GM11168 (cell line): ENCODE results near the gene CCDC183.
"Not testable (repeated sequence)": the region's sequence is repeated elsewhere in the genome, so short reads cannot be mapped to it uniquely, and the experiment has no call there.

Experiments
- in situ Hi-C: fragments of 300-500 bp; cut with MboI; formaldehyde crosslinking; loops from one replicate; pipeline ENCODE4 v1.12.0; 2022; ENCODE audit warnings: low sequenced_read_pairs; ENCODE audit not compliant: unreplicated experiment

Gene CCDC183

GRCh38 chr9:136821826-136822544 is 25.8 kb downstream of the CCDC183 start:
- in situ Hi-C loops = no loop called here

DNA sequence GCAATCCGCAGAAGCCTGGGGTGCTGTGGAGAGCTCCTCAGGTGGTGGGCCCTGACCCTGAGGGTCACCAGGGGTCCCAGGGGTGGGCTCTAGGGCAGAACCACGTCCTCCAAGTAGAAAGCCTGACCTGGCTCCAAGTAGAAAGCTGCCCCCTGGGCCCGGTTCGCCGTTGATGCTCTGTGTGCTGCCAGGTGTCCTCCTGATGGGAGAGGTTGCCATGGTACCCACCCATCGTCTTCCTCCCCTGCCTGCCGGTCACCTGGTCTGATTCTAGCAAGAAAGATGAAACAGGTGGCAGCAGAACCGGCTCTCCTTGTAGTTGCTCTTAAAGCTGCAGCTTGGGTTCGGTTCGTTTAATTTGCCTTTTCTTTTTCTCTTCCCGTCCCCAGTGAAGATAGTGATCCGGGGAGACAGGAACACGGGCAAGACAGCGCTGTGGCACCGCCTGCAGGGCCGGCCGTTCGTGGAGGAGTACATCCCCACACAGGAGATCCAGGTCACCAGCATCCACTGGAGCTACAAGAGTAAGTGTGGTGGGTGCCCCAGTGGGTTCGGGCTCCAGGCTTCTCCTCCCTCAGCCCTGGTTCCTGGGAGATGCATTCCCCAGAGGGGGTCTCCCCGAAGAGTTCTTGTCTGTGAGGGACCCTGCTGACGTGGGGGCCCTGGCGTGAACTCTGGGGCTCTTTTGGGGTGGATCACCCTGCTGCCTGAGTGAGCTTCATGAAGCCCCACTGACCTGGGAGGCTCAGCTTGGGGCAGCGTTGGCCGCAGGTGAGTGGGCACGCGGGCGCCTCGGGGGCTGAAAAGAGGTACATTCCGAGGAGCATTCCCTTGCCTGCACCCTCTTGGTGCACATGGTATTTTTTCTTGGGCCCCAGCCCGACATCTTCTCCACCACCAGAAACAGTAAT is 27.3 kb downstream of the CCDC183 start:
- in situ Hi-C loops = no loop called here

GRCh38 chr9:136824496-136825225 is 28.5 kb downstream of the CCDC183 start:
- in situ Hi-C loops = no loop called here

DNA sequence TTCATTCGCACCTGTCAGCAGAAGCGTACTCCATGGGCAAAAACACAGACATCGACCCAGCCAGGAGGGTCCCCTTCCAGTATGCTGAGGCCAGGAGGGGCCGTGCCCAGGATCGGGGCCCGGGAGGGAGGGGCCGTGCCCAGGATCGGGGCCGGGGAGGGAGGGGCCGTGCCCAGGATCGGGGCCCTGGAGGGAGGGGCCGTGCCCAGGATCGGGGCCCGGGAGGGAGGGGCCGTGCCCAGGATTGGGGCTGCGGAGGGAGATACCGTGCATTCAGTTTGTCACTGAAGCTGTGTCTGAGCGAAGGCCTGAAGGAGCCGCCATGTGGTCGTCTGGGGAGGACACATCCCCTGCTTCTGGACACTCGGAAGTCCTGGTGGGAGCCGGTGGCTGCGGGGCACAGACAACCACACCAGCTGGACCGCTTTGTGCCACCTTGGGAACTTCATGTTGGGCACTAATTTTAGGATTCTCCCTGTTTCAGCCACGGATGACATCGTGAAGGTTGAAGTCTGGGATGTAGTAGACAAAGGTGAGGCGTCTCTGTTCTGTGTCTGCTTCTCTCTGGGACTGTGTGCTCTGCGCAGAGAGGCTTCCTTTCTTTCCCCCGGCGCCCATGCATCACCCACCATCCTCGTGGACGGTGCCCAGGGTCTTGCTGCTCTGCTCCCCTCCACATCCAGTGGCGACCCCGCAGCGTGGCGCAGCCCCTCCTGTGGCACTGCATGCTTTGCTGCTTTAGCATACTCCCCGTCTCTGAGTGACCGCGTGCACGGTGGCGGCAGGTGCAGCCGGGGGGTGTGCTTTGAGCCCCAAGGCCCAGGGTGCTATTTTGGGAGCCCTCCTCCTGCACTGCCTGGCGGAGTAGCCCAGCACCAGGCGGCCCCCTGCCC is 29.4 kb downstream of the CCDC183 start:
- in situ Hi-C loops = no loop called here

DNA sequence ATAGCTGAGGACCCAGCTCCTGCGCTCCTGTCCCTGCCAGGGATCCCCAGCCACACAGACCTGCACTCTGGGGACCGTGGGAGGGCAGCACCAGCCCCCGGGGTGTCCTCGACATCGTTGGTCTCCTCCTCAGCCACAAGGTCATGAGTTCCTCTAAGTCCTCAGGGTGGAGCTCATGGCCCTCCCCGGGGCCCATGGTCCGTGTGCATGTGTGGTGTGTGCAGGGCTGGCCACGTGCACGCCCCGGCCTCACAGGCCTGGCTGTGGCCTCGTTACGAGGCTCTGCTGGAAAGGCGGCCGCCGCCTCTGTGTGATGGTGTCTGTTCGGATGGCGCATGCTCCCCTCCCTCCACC is 30.0 kb downstream of the CCDC183 start:
- in situ Hi-C loops = no loop called here

DNA sequence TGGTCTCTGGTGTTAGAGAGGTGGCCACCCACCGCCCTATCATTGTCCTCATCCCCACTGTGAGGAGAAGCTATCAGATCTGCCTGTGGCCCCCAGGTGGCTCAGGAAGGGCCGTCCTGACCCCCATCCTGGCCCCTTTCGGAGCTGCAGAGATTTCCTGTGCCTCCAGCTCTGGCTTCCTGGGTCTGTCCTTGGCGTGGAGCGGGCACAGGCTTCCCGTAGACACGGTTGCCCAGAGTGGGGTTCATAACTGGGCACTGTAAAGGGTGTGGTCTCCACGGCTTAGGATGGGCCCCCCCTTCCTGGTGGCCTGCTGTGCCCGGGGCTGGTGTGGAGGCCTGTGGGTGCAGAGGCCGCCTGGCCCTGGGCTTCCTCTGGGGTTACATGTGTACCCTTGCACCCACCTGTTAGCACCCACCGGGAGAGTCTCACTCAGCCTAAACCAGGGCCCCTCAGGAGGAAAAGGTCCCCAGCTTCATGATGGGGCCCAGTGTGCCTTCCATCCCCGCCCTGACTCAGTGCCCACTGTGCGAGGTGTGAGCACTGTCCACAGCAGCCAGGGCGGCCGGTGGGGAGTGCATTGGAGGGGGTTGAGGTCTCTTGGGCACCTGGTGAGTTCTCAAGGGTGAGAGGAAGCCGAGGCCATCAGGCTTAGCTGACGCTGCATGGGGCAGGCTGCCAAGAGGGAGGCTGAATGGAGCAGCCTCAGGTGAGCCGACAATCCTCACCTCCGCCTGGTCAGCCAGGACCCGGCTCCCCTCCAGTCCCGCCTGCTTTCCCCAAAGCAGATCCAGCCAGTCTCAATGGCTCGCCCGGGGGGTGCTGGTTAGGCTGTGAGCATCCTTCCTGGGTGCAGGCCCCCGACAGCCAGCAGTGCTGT is 30.8 kb downstream of the CCDC183 start:
- in situ Hi-C loops = no loop called here

DNA sequence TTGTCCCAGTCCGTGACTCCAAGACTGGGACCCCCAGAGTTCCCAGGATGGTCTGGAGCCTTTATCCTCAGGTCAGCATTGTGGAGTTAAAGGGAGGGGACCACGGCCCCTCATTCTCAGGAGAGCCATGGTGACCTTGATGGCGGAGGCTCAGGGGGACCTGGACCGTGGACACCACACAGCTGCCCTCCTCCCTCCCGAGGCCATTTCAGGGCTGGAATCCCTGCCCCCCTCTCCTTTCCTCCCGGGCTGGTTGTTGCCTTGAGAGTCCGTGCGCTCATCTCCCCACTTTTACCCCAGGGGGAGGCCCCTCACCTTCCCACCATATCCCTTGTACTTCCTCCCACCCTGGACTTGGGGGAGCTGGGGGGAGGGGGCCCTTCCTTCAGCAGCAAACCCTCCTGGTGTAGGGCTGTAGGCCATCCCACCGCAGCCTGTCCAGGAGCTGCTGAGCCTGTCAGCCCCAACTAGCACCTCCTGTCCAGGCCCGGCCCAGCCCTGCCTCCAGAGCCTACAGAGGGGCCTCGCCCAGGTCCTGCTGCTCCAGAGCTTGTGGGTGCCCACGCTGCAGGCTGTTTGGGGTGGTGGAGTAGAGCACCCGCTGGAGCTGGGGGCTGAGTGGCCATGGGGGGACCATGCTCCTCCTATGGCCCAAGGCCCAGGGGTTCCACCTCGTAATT is 31.8 kb downstream of the CCDC183 start:
- in situ Hi-C loops = no loop called here

DNA sequence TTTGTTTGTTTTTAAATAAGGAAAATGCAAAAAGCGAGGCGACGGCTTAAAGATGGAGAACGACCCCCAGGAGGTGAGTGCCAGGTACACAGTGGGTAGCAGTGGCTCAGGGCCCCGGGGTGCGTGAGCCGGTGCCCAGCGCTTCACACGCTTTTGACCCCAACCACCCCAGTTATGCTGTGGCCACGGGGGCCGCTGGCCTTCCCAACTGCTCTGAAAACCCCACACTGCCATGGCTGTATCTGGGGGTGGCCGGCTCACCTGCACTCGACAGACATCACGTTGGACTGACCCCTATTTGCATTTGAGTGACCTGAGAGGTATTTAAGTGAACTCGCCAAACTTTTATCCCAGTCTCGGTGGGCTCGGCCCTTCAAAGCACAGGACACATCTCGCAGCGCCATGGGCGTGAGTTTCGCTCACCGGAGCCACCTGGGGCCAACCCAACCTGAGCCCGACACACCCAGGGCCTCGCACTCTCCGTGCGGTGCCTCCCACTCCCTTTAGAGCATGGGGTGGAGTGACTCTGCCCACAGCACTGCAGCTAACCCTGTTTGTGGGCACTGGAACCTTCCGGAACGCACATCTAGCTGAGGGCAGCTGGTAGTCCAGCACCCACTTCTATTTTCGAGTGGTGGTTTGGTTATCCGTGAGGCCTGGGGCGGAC is 32.5 kb downstream of the CCDC183 start:
- in situ Hi-C loops = no loop called here

GRCh38 chr9:136829412-136829811 is 33.3 kb downstream of the CCDC183 start:
- in situ Hi-C loops = no loop called here

- in situ Hi-C loops = no loop called here
Observed at GRCh38 chr9:136829981-136830885, 34.1 kb downstream of the CCDC183 start.

DNA sequence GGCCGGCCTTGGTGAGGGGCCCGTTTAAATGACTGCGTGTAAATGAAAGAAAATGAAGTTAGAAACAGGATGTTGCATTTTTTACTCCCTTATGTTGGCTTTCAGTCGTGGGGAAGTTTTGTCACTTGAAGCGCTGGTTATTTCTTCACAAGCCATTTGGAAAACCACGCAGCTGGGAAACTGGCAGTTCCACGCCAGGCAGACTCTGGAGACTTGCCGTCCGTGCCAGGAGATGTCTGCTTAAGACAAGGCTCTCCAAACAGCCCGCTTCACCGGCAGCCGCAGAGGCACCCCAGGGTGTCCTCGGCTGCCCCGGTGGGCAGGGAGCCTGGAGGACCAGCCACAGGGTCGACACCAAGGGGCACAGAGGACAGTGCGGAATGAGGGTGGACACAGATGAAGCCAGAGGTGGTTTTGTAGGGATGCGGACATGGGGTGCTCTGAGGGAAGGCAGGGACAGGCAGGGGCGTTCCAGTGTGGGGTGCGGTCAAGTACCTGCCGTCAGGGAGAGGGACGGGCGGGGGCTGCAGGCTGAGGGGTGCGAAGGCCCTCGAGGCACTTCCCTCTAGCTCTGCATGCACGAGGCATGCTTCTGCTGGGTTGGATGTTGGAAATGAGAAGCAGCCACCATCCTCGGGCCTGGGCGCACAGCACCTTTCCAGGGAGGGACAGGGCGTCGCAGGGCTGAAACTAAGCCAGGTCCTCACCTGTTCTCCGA is 35.0 kb downstream of the CCDC183 start:
- in situ Hi-C loops = no loop called here

DNA sequence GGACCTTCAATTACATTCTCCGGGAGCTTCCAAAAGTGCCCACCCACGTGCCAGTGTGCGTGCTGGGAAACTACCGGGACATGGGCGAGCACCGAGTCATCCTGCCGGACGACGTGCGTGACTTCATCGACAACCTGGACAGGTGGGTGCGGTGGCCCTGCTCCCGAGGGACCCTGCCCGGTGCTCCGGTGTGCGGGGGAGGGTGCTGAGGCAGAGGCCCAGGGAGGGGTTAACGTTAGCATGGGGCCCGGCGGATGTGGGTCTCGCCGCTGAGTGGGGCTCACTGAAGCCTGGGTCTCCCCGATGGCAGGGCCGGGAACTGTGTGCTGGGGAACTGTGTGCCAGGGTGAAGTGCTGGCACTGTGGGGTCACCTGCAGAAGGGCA is 35.6 kb downstream of the CCDC183 start:
- in situ Hi-C loops = no loop called here

- in situ Hi-C loops = no loop called here
Observed at GRCh38 chr9:136832581-136832980, 36.4 kb downstream of the CCDC183 start.

- in situ Hi-C loops = not testable (repeated sequence)
Observed at GRCh38 chr9:136833381-136834048, 37.4 kb downstream of the CCDC183 start.

DNA sequence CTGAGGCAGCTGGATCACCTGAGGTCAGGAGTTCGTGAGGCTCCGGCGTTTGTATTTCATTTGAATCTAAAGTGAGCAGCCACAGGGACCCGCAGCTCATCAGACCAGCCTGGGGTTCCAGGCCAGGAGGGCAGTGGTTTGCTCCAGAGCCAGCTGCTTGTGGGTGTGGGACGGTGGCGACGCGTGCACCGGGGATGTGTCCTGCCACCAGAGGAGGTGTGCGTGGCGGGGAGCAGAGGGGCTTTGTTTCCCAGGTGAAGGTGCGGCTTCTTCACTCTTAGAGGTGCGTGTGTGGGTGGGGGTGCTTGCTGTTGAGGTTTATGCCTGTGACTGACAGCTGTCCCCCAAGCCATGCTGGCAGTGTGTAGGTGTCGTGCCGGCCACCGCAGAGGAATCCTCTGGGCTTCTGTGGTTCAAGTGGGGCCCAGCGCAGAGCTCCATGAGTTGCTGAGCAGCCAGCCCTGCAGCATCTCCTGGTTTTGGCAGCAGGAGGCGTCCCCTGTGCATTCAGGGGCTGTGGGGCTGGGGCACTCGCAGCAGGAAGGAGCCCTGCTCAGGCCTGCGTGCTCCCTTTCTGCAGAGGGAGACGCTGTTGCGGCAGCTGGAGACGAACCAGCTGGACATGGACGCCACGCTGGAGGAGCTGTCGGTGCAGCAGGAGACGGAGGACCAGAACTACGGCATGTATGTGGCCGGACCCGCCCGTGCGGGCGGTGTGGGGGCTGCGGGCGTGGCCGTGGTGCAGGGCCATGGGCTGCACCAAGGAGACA is 39.2 kb downstream of the CCDC183 start:
- in situ Hi-C loops = no loop called here
